Esophagus muscularis mucosa (tissue), 3 donors: ENCODE results near the gene B4GALT4.

ENCODE experiments used
- CTCF ChIP-seq, 3 experiments: fragments of 200-600 bp in 2 of 3; fragments of 450-650 bp in 1 of 3; sonication (generic) in 2 of 3; IDR thresholded peaks; one replicate each; pipeline ENCODE4 v1.5.1; 2017 to 2019; ENCODE audit warnings: antibody characterized with exemption in 3 of 3, mild to moderate bottlenecking in 2 of 3, moderate library complexity in 1 of 3
- EP300 ChIP-seq: sonication (generic); formaldehyde crosslinking; IDR thresholded peaks from one replicate; pipeline ENCODE4 v1.6.1; 2017; ENCODE audit warnings: antibody characterized with exemption

GRCh38 chr3:119181765-119182164 is 58.9 kb downstream of the B4GALT4 start:
- no peak for TF ChIP-seq CTCF (IDR thresholded peaks at IDR 0.05)
- no peak for TF ChIP-seq EP300
